Muscle of back (tissue), 13 donors: ENCODE measurements around the gene BRD3OS. TPM values are rescaled to one million over a fixed set of nuclear protein-coding genes. Genes with fewer than 3 reads are reported as not detected.
A peak's percentile ranks its signal among the peaks of the same experiment; 100 is the strongest.

ENCODE experiments used
- DNase-seq, 3 donors: peaks; one replicate each; pipeline versions ENCODE4 v3.0.0 to v3.0.0-alpha.2; 2013
- long read RNA-seq, 9 donors: transcript quantifications; one replicate each; lab custom pipeline, GENCODE V29; 2026
- polyA plus RNA-seq, 10 donors: library from polyadenylated mRNA; unstranded; fragments of 120-200 nt; gene quantifications; one replicate each; pipeline ENCODE4 v1.2.1, GENCODE V29; 2013; ENCODE audit not compliant: insufficient read length in 10 of 10

BRD3OS gene
- polyA plus RNA-seq: 10 to 100 TPM in 3 of 10 donors, 1 to 10 TPM in 7; 6.8 to 11.9 (median 9.3) TPM
- long read RNA-seq, donor 1, full-length matches to known transcripts: 106 of 106 reads
- long read RNA-seq, donor 1, partial matches to known transcripts: 0 of 106 reads
- long read RNA-seq, donor 1, other reads (novel, unspliced or antisense): 0 of 106 reads
- long read RNA-seq, donor 2, transcript BRD3OS-204 (1 exons, 1,689 nt): major isoform, 114 of 115 reads
- long read RNA-seq, donor 2, partial matches to known transcripts: 0 of 115 reads
- long read RNA-seq, donor 2, other reads (novel, unspliced or antisense): 0 of 115 reads
- long read RNA-seq, donor 3: 0 reads
- long read RNA-seq, donor 4, full-length matches to known transcripts: 108 of 108 reads
- long read RNA-seq, donor 4, partial matches to known transcripts: 0 of 108 reads
- long read RNA-seq, donor 4, other reads (novel, unspliced or antisense): 0 of 108 reads
- long read RNA-seq, donor 5, full-length matches to known transcripts: 127 of 262 reads
- long read RNA-seq, donor 5, partial matches to known transcripts: 135 of 262 reads
- long read RNA-seq, donor 5, other reads (novel, unspliced or antisense): 0 of 262 reads
- long read RNA-seq, donor 6, full-length matches to known transcripts: 201 of 280 reads
- long read RNA-seq, donor 6, partial matches to known transcripts: 79 of 280 reads
- long read RNA-seq, donor 6, other reads (novel, unspliced or antisense): 0 of 280 reads
- long read RNA-seq, donor 7, full-length matches to known transcripts: 90 of 90 reads
- long read RNA-seq, donor 7, partial matches to known transcripts: 0 of 90 reads
- long read RNA-seq, donor 7, other reads (novel, unspliced or antisense): 0 of 90 reads
- long read RNA-seq, donor 8, full-length matches to known transcripts: 68 of 82 reads
- long read RNA-seq, donor 8, partial matches to known transcripts: 14 of 82 reads
- long read RNA-seq, donor 8, other reads (novel, unspliced or antisense): 0 of 82 reads
- long read RNA-seq, donor 9, full-length matches to known transcripts: 19 of 19 reads
- long read RNA-seq, donor 9, partial matches to known transcripts: 0 of 19 reads
- long read RNA-seq, donor 9, other reads (novel, unspliced or antisense): 0 of 19 reads

- peak; percentile 96 to 99 (median 98) for DNase-seq
Measured at GRCh38 chr9:134024828-134025605, at the start of gene BRD3OS. BRD3OS (plus strand) TSS chr9:134025481; CDS start chr9:134026748, 1,267 bp downstream.

- DNase-seq: no peak
Measured at GRCh38 chr9:133975511-133975910, 49.8 kb upstream of the BRD3OS start.

GRCh38 chr9:133976191-133976861, 49.0 kb upstream of the BRD3OS start:
- no peak for DNase-seq

GRCh38 chr9:133976887-133977286, 48.4 kb upstream of the BRD3OS start:
- no peak for DNase-seq

GRCh38 chr9:133977421-133978201, 47.7 kb upstream of the BRD3OS start:
- no peak for DNase-seq

- DNase-seq: no peak
Measured at GRCh38 chr9:133978226-133978898, 46.9 kb upstream of the BRD3OS start.

- no peak for DNase-seq
Measured at GRCh38 chr9:133978899-133979272, 46.4 kb upstream of the BRD3OS start.

- peak in 1 of 3 donors; percentile 62 for DNase-seq
Measured at GRCh38 chr9:133979273-133979920, 45.9 kb upstream of the BRD3OS start.

GRCh38 chr9:133979921-133980863, 45.1 kb upstream of the BRD3OS start:
- peak in 1 of 3 donors; percentile 49 for DNase-seq

GRCh38 chr9:133980864-133981588, 44.3 kb upstream of the BRD3OS start:
- no peak for DNase-seq

- no peak for DNase-seq
Measured at GRCh38 chr9:133981589-133981957, 43.7 kb upstream of the BRD3OS start.

GRCh38 chr9:133981958-133982681, 43.2 kb upstream of the BRD3OS start:
- no peak for DNase-seq

GRCh38 chr9:133982971-133983720, 42.1 kb upstream of the BRD3OS start:
- DNase-seq: no peak

GRCh38 chr9:133986061-133986460, 39.2 kb upstream of the BRD3OS start:
- no peak for DNase-seq

- DNase-seq: no peak
Measured at GRCh38 chr9:133986774-133987445, 38.4 kb upstream of the BRD3OS start.
